Kidney (tissue), 14 donors: ENCODE measurements around the gene POU2F3. TPM values are rescaled to one million over a fixed set of nuclear protein-coding genes. Genes with fewer than 3 reads are reported as not detected.

Experiments
- DNase-seq, 5 donors: peaks; one replicate each; pipeline ENCODE4 v3.0.0-alpha.2; 2013 to 2020
- FAIRE-seq: peaks from 2 replicates; lab custom pipeline; 2012; peaks lifted over from hg19 to GRCh38; lab: Jason Lieb, UNC
- H3K27ac ChIP-seq, 2 donors: one replicate each; pipeline ENCODE4 v1.7.0; 2013; ENCODE audit warnings: low read depth in 2 of 2, low read length in 2 of 2, inconsistent platforms in 1 of 2
- H3K27me3 ChIP-seq: one replicate; pipeline ENCODE4 v1.7.1; 2013; ENCODE audit warnings: low read length, inconsistent platforms; ENCODE audit not compliant: control insufficient read depth, insufficient read depth
- H3K36me3 ChIP-seq, 3 donors: one replicate each; pipeline versions ENCODE4 v1.7.0 to v1.7.1; 2013; ENCODE audit warnings: low read length in 3 of 3, control low read depth in 1 of 3, inconsistent platforms in 1 of 3; ENCODE audit not compliant: insufficient read depth in 3 of 3, control insufficient read depth in 2 of 3
- H3K4me1 ChIP-seq, 3 donors: one replicate each; pipeline versions ENCODE4 v1.7.0 to v1.7.1; 2013; ENCODE audit warnings: low read length in 3 of 3, inconsistent platforms in 1 of 3, low read depth in 1 of 3; ENCODE audit not compliant: control insufficient read depth in 2 of 3, insufficient read depth in 2 of 3
- H3K4me3 ChIP-seq, 3 donors: one replicate each; pipeline versions ENCODE4 v1.7.0 to v1.8.1; 2013; ENCODE audit warnings: low read length in 3 of 3, control low read depth in 1 of 3, inconsistent platforms in 1 of 3
- H3K9ac ChIP-seq, 3 donors: one replicate each; pipeline versions ENCODE4 v1.7.0 to v1.7.1; 2013; ENCODE audit warnings: low read length in 3 of 3, control low read depth in 1 of 3, inconsistent platforms in 1 of 3
- H3K9me3 ChIP-seq, 3 donors: one replicate each; pipeline versions ENCODE4 v1.7.0 to v1.7.1; 2013; ENCODE audit warnings: low read length in 3 of 3, control low read depth in 1 of 3, inconsistent platforms in 1 of 3; ENCODE audit not compliant: control insufficient read depth in 2 of 3, insufficient read depth in 1 of 3
- intact Hi-C: fragments of 100-400 bp; cut with DNase I; formaldehyde crosslinking; loops from one replicate; pipeline ENCODE4 v1.11.1; 2022
- polyA plus RNA-seq: library from polyadenylated mRNA; stranded (reverse); fragments of 350-450 nt; fragmentation: Illumina TruSeq; extraction: RNeasy Lipid Tissue Mini Kit (QIAGEN cat#74804); gene quantifications from one replicate; pipeline ENCODE4 v1.2.3, GENCODE V29; 2014; ENCODE audit warnings: low read depth, low replicate concordance; ENCODE audit not compliant: insufficient read depth
- total RNA-seq: library from RNA; stranded (reverse); fragmentation: NEBNext Ultra II Directional; extraction: Animal tissue kit (Norgen Biotek cat#: 25700); gene quantifications from one replicate; pipeline ENCODE4 v1.2.1, GENCODE V29; 2021
- TF ChIP-seq, protein P1 (sequence below): IDR thresholded peaks from 3 replicates; pipeline ENCODE4 v1.5.1; 2012; ENCODE audit warnings: mild to moderate bottlenecking, moderate library complexity, borderline replicate concordance; ENCODE audit not compliant: insufficient read depth; ENCODE audit errors: extremely low read depth
- donor health status: control.
- donor health status: control.
- donor health status: control.
- donor health status: control.
- donor health status: control.
- donor health status: DM: yes; HTN: yes; CAD: no.
- donor health status: Normal renal cell carcinoma (clear cell type).

POU2F3 gene
- total and polyA plus RNA-seq, 2 donors from 2014 or later: 0.85 to 1.2 TPM

DNA sequence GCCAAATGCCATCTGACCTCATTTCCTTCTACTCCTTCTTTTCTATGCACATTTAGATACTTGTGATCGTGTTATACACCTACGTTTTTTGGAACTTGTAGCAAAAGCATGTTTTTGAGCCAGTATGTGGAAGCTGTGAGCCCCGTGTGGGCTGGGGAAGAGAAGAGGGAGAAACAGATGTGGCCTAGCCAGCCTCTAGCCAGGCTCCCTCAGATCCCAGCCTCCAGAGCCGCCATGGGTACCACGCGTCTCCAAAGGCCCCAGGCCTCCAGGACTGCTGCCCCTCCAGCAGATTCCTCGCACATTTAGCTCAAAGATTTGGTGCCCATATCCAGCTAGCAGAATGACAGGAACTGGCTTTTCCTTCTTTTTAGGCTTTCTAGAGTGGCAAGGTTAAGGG lies 68.1 kb downstream of the POU2F3 start:
- H3K27ac ChIP-seq: no peak overlapping the region
- intact Hi-C loops: no loop called here
- no peak overlapping the region for H3K9ac ChIP-seq
- DNase-seq (no peak), FAIRE-seq (no peak)
- no peaks in the 10 kb centered on the region for H3K27me3 ChIP-seq
- no peak overlapping the region for H3K4me3 ChIP-seq
- H3K4me1 ChIP-seq: no peaks in the 10 kb centered on the region
- TF ChIP-seq, protein P1, sequence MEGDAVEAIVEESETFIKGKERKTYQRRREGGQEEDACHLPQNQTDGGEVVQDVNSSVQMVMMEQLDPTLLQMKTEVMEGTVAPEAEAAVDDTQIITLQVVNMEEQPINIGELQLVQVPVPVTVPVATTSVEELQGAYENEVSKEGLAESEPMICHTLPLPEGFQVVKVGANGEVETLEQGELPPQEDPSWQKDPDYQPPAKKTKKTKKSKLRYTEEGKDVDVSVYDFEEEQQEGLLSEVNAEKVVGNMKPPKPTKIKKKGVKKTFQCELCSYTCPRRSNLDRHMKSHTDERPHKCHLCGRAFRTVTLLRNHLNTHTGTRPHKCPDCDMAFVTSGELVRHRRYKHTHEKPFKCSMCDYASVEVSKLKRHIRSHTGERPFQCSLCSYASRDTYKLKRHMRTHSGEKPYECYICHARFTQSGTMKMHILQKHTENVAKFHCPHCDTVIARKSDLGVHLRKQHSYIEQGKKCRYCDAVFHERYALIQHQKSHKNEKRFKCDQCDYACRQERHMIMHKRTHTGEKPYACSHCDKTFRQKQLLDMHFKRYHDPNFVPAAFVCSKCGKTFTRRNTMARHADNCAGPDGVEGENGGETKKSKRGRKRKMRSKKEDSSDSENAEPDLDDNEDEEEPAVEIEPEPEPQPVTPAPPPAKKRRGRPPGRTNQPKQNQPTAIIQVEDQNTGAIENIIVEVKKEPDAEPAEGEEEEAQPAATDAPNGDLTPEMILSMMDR: no peak
- H3K9me3 ChIP-seq: no peaks in the 10 kb centered on the region
- H3K36me3 ChIP-seq: no peaks in the 10 kb centered on the region

DNA sequence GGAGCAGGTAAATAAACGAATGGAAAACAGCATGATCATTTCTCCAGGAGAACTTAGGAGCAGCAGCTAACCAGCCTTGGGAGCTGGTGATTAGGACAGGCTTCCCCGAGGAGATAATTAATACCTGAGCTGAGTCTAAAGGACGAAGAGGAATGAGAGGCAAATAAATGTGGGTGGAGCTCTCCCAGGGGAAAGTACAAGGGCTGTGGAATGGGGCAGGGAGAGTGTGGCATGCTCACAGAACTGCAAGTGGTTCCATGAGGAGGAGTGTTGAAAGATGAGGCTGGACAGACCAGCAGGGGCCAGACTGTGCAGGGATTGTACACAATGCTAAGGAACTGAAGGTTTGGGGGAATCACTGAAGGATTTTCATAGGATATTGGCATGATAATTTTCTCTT lies 70.9 kb downstream of the POU2F3 start:
- H3K9ac ChIP-seq: no peak overlapping the region
- DNase-seq: no peak

DNA sequence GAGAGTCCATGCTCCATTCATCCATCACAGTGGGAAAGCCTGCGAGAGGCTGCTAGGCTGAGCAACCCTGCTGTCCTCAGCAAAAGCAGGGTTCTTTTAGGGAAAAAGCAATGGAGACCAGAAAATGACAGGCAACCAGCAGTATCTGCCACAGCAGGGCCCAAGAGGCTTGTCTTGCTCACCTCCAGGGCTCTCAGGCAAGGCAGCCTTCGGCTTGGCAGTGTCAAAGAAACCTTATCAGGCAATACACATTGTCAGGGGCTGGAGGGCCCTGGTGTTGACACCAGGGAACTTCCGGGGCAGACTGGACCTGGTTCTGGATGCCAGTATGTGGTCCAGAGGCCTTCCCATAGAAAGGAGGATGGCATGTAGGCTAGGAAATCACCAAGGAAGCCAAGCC lies 74.9 kb downstream of the POU2F3 start:
- H3K27me3 ChIP-seq: no peaks in the 10 kb centered on the region
- no peak for DNase-seq
- no peak for FAIRE-seq
- H3K4me1 ChIP-seq: no peaks in the 10 kb centered on the region
- no peaks in the 10 kb centered on the region for H3K36me3 ChIP-seq
- H3K27ac ChIP-seq: no peak overlapping the region
- TF ChIP-seq, protein P1: no peak
- H3K9me3 ChIP-seq: no peaks in the 10 kb centered on the region
- H3K9ac ChIP-seq: no peak overlapping the region
- H3K4me3 ChIP-seq: no peak overlapping the region
- intact Hi-C loops: no loop called here

More for the DNA sequence above, 70.9 kb downstream of the POU2F3 start:
- Histone ChIP-seq H3K4me1 (no peaks in the 10 kb centered on the region), H3K27me3 (no peaks in the 10 kb centered on the region), H3K36me3 (no peaks in the 10 kb centered on the region), H3K9me3 (no peaks in the 10 kb centered on the region), H3K4me3 (no peak overlapping the region), H3K27ac (no peak overlapping the region)
- TF ChIP-seq, protein P1: no peak
- intact Hi-C loops: no loop called here
- FAIRE-seq: no peak
